HepG2 (cell line): Measurements from ENCODE around the gene RBM12. TPM values are rescaled to one million over a fixed set of nuclear protein-coding genes. Genes with fewer than 3 reads are reported as not detected.

Experiments used
- CBX2 ChIP-seq, 2 experiments: fragments of 200-600 bp in 1 of 2; sonication (generic); formaldehyde crosslinking in 1 of 2; IDR thresholded peaks; 2 replicates each; pipeline versions ENCODE4 v1.7.0 to v1.8.1; 2018 to 2022; ENCODE audit warnings: low read depth in 2 of 2, low read length in 1 of 2, mild to moderate bottlenecking in 1 of 2, missing genetic modification reagents in 1 of 2
- CBX5 ChIP-seq: sonication (generic); formaldehyde crosslinking; IDR thresholded peaks from 2 replicates; pipeline ENCODE4 v1.4.0; 2020; ENCODE audit warnings: missing genetic modification reagents, borderline replicate concordance
- CREB1 ChIP-seq, 2 experiments: fragments of 450-650 bp in 1 of 2; IDR thresholded peaks; 2 replicates each; pipeline ENCODE4 v1.6.1; 2016 to 2017; ENCODE audit warnings: control low read depth in 1 of 2, mild to moderate bottlenecking in 1 of 2, missing compliant biosample characterization in 1 of 2, missing genetic modification characterization in 1 of 2
- GFI1 ChIP-seq: sonication (generic); formaldehyde crosslinking; IDR thresholded peaks from 2 replicates; pipeline ENCODE4 v1.5.0; 2020; ENCODE audit warnings: missing genetic modification reagents, mild to moderate bottlenecking, borderline replicate concordance
- HNRNPUL1 ChIP-seq: fragments of 200-400 bp; formaldehyde crosslinking; IDR thresholded peaks from 2 replicates; pipeline ENCODE4 v1.6.1; 2017; ENCODE audit warnings: low read depth, mild to moderate bottlenecking, low read length, moderate library complexity
- KAT2B ChIP-seq: fragments of 150-350 bp; IDR thresholded peaks from 2 replicates; pipeline ENCODE4 v1.6.1; 2014; ENCODE audit warnings: low read depth, low read length, borderline replicate concordance
- NKX3-1 ChIP-seq: sonication (generic); formaldehyde crosslinking; IDR thresholded peaks from 2 replicates; pipeline ENCODE4 v1.5.0; 2020; ENCODE audit warnings: missing genetic modification reagents
- ZNF10 ChIP-seq: sonication (generic); formaldehyde crosslinking; IDR thresholded peaks from 2 replicates; pipeline ENCODE4 v1.4.0; 2020; ENCODE audit warnings: mild to moderate bottlenecking, low read depth, missing genetic modification reagents, borderline replicate concordance
- ZNF24 ChIP-seq: fragments of 450-650 bp; IDR thresholded peaks from 2 replicates; pipeline ENCODE4 v1.6.1; 2017; ENCODE audit warnings: antibody characterized with exemption, mild to moderate bottlenecking
- ZNF331 ChIP-seq: sonication (generic); formaldehyde crosslinking; IDR thresholded peaks from 2 replicates; pipeline ENCODE4 v1.4.0; 2020; ENCODE audit warnings: missing genetic modification reagents
- ZSCAN12 ChIP-seq: sonication (generic); formaldehyde crosslinking; IDR thresholded peaks from 2 replicates; pipeline ENCODE4 v1.9.0; 2021; ENCODE audit warnings: mild to moderate bottlenecking, missing genetic modification reagents
- polyA plus RNA-seq, 8 experiments: library from polyadenylated mRNA; depleted of rRNA in 3 of 8; stranded (reverse) in 7 of 8; unstranded in 1 of 8; fragments of >200 nt; fragmentation: Illumina TruSeq in 4 of 8; extraction: Trizol in 4 of 8; gene quantifications; 2 replicates each; pipeline versions ENCODE4 v1.2.1 to v1.2.3, GENCODE V29; 2011 to 2016; ENCODE audit warnings: low read depth in 4 of 8, missing spikeins in 1 of 8, mixed read lengths in 1 of 8; ENCODE audit not compliant: insufficient read depth in 1 of 8
- total RNA-seq, 5 experiments: library from RNA; depleted of rRNA; stranded (reverse); fragments of >200 nt; fragmentation: Illumina TruSeq; extraction: Trizol; gene quantifications; 2 replicates each; pipeline ENCODE4 v1.2.3, GENCODE V29; 2016; ENCODE audit warnings: low read depth in 1 of 5
- TF ChIP-seq, protein P1 (sequence below): sonication (generic); formaldehyde crosslinking; IDR thresholded peaks from 2 replicates; pipeline ENCODE4 v1.4.0; 2020; ENCODE audit warnings: missing genetic modification reagents, borderline replicate concordance
- TF ChIP-seq, protein P2 (sequence below): IDR thresholded peaks from 2 replicates; pipeline ENCODE4 v1.6.1; 2012; ENCODE audit warnings: inconsistent platforms
- TF ChIP-seq, protein P3 (sequence below): sonication (generic); formaldehyde crosslinking; IDR thresholded peaks from 2 replicates; pipeline ENCODE4 v1.5.0; 2020; ENCODE audit warnings: missing genetic modification reagents
- TF ChIP-seq, protein P4 (sequence below): sonication (generic); formaldehyde crosslinking; IDR thresholded peaks from 2 replicates; pipeline ENCODE4 v1.8.0; 2022; ENCODE audit warnings: mild to moderate bottlenecking, missing genetic modification reagents; ENCODE audit not compliant: insufficient replicate concordance
- TF ChIP-seq, protein P5 (sequence below): sonication (generic); formaldehyde crosslinking; IDR thresholded peaks from 2 replicates; pipeline ENCODE4 v1.4.0; 2020; ENCODE audit warnings: mild to moderate bottlenecking, low read depth, missing genetic modification reagents

RBM12 gene
- total and polyA plus RNA-seq, 2 of the 13 experiments (the other 11 are each of a cell fraction or from before 2014, with no cell fraction given), result 97.9 to 104 TPM

DNA sequence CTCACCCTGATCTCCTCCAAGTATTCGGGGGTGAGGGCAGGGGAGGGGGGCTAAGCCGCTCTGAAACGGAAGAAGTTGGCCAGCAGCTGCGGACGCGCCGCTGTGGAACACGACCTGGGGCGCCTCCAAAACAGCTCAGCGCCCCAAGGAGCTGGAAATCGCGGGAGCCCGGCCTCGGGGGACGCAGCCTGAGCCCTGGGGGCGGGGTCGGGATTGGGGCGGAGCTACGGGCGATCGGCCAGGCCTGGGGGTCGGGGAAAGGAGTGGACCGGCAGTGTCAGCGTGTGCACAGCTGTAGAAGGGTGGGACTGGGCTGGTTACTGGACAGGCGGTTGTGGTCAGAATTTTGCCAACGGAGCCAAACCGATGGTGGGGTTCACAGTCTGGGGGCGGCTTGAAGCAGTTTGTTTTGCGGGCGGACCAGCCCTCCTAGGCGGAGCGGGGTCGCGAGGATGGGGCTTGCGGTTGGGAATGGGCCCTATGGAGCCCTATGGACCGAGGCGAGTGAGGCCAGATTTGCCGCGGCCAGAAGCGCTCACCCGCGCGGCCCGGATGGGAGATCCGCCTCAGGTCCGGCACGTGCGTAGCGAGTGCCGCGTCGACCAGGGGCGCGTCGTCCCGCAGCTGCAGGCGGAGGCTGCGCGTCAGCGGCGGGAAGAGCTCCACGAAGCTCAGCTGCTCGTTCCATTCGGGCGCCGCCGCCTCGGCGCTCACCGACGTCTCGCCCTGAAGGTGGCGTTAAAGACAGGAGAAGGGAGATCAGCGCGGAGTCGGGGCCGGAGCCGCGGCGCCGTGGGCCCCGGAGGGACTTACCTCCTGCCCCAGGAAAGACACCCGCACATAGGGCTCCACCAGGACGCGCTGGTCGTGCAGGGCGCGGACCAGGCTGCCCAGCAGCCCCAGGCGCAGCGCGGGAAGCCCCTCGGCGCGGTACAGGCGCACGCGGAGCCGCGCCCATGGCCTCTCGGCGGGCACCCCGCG, 63.4 kb downstream of the RBM12 start (continued):
- TF ChIP-seq, protein P1, sequence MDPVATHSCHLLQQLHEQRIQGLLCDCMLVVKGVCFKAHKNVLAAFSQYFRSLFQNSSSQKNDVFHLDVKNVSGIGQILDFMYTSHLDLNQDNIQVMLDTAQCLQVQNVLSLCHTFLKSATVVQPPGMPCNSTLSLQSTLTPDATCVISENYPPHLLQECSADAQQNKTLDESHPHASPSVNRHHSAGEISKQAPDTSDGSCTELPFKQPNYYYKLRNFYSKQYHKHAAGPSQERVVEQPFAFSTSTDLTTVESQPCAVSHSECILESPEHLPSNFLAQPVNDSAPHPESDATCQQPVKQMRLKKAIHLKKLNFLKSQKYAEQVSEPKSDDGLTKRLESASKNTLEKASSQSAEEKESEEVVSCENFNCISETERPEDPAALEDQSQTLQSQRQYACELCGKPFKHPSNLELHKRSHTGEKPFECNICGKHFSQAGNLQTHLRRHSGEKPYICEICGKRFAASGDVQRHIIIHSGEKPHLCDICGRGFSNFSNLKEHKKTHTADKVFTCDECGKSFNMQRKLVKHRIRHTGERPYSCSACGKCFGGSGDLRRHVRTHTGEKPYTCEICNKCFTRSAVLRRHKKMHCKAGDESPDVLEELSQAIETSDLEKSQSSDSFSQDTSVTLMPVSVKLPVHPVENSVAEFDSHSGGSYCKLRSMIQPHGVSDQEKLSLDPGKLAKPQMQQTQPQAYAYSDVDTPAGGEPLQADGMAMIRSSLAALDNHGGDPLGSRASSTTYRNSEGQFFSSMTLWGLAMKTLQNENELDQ (CRISPR knock-in tag), result no peak
- TF ChIP-seq, protein P2, sequence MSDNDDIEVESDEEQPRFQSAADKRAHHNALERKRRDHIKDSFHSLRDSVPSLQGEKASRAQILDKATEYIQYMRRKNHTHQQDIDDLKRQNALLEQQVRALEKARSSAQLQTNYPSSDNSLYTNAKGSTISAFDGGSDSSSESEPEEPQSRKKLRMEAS, result peak; percentile 94
- TF ChIP-seq, protein P3, sequence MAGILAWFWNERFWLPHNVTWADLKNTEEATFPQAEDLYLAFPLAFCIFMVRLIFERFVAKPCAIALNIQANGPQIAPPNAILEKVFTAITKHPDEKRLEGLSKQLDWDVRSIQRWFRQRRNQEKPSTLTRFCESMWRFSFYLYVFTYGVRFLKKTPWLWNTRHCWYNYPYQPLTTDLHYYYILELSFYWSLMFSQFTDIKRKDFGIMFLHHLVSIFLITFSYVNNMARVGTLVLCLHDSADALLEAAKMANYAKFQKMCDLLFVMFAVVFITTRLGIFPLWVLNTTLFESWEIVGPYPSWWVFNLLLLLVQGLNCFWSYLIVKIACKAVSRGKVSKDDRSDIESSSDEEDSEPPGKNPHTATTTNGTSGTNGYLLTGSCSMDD (CRISPR knock-in tag), result peak; percentile 84; the same call in 1 of the 2 replicates
- TF ChIP-seq CBX5 (CRISPR knock-in tag), result no peak
- no peak for TF ChIP-seq HNRNPUL1
- TF ChIP-seq, protein P4, sequence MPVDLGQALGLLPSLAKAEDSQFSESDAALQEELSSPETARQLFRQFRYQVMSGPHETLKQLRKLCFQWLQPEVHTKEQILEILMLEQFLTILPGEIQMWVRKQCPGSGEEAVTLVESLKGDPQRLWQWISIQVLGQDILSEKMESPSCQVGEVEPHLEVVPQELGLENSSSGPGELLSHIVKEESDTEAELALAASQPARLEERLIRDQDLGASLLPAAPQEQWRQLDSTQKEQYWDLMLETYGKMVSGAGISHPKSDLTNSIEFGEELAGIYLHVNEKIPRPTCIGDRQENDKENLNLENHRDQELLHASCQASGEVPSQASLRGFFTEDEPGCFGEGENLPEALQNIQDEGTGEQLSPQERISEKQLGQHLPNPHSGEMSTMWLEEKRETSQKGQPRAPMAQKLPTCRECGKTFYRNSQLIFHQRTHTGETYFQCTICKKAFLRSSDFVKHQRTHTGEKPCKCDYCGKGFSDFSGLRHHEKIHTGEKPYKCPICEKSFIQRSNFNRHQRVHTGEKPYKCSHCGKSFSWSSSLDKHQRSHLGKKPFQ (CRISPR knock-in tag), result no peak
- 0 out of 2 replicates have a peak, but pooled peaks have one; percentile 46 for TF ChIP-seq NKX3-1 (CRISPR knock-in tag)
- no peak for TF ChIP-seq ZNF24
- TF ChIP-seq CBX2 (IDR thresholded peaks at IDR 0.05; ENCODE audit: low read depth, low read length), result no peak
- no peak for TF ChIP-seq CBX2 (CRISPR knock-in tag; IDR thresholded peaks at IDR 0.05; ENCODE audit: low read depth)
- TF ChIP-seq ZNF10, result no peak
- TF ChIP-seq GFI1, result no peak
- TF ChIP-seq ZSCAN12 (CRISPR knock-in tag), result no peak
- no peak for TF ChIP-seq ZNF331
- TF ChIP-seq, protein P5, sequence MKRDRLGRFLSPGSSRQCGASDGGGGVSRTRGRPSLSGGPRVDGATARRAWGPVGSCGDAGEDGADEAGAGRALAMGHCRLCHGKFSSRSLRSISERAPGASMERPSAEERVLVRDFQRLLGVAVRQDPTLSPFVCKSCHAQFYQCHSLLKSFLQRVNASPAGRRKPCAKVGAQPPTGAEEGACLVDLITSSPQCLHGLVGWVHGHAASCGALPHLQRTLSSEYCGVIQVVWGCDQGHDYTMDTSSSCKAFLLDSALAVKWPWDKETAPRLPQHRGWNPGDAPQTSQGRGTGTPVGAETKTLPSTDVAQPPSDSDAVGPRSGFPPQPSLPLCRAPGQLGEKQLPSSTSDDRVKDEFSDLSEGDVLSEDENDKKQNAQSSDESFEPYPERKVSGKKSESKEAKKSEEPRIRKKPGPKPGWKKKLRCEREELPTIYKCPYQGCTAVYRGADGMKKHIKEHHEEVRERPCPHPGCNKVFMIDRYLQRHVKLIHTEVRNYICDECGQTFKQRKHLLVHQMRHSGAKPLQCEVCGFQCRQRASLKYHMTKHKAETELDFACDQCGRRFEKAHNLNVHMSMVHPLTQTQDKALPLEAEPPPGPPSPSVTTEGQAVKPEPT (CRISPR knock-in tag), result no peak; the same call in 1 of the 2 replicates
- no peak for TF ChIP-seq KAT2B
- no peak for TF ChIP-seq CREB1 (IDR thresholded peaks at IDR 0.05)
- no peak for TF ChIP-seq CREB1 (CRISPR knock-in tag; IDR thresholded peaks at IDR 0.05)
